Transverse colon (tissue), 4 donors: ENCODE measurements around the gene ACAP2. TPM values are rescaled to one million over a fixed set of nuclear protein-coding genes. Genes with fewer than 3 reads are reported as not detected.

Source experiments
- DNase-seq: peaks from one replicate; pipeline ENCODE4 v3.0.0-alpha.2; 2019
- H3K27ac ChIP-seq, 4 donors: fragments of 200-600 bp; sonication (generic); 2 replicates each; pipeline ENCODE4 v1.5.1; 2016 to 2018; ENCODE audit warnings: inconsistent platforms in 4 of 4
- H3K27me3 ChIP-seq: fragments of 200-600 bp; sonication (generic); 2 replicates; pipeline ENCODE4 v1.5.1; 2017; ENCODE audit warnings: inconsistent platforms
- H3K36me3 ChIP-seq, 4 donors: fragments of 200-600 bp; sonication (generic); 2 replicates each; pipeline ENCODE4 v1.5.1; 2017 to 2019; ENCODE audit warnings: inconsistent platforms in 4 of 4
- H3K4me1 ChIP-seq, 4 donors: fragments of 200-600 bp; sonication (generic); 2 replicates each; pipeline ENCODE4 v1.5.1; 2017 to 2020; ENCODE audit warnings: inconsistent platforms in 4 of 4
- H3K4me3 ChIP-seq, 4 donors: fragments of 200-600 bp; sonication (generic); 1 replicate in 1 of 4; 2 replicates in 3 of 4; pipeline versions ENCODE4 v1.5.1 to v1.6.1; 2017 to 2019; ENCODE audit warnings: inconsistent platforms in 4 of 4
- H3K9me3 ChIP-seq, 2 donors: fragments of 200-600 bp; sonication (generic); 2 replicates each; pipeline ENCODE4 v1.5.1; 2017 to 2019; ENCODE audit warnings: inconsistent platforms in 2 of 2
- EP300 ChIP-seq: sonication (generic); formaldehyde crosslinking; IDR thresholded peaks from one replicate; pipeline ENCODE4 v1.6.1; 2017; ENCODE audit warnings: antibody characterized with exemption, low read depth
- POLR2A ChIP-seq: fragments of 450-650 bp; IDR thresholded peaks from one replicate; pipeline ENCODE4 v1.6.1; 2016; ENCODE audit warnings: antibody characterized with exemption, mild to moderate bottlenecking, moderate library complexity
- POLR2AphosphoS5 ChIP-seq, 3 donors: sonication (generic); formaldehyde crosslinking; IDR thresholded peaks; one replicate each; pipeline ENCODE4 v1.6.1; 2016; ENCODE audit warnings: antibody characterized with exemption in 3 of 3
- WGBS, 2 donors: methylation state at CpG; one replicate each; pipeline ENCODE4 v1.1.5; 2018; ENCODE audit warnings: low coverage in 1 of 2; 5-methylcytosine and 5-hydroxymethylcytosine counted together
- in situ Hi-C, 4 donors: fragments of 200-750 bp; cut with MboI; loops; one replicate each; pipeline versions ENCODE4 v1.15.0 to v1.15.1; 2017; ENCODE audit warnings: low sequenced_read_pairs in 3 of 4, low pct_ligation_motif_present in 1 of 4, low pct_unique_long_range_greater_than_20kb in 1 of 4
- intact Hi-C: fragments of 100-400 bp; cut with DNase I; formaldehyde crosslinking; loops from one replicate; pipeline ENCODE4 v1.15.1; 2023; ENCODE audit warnings: low total_unique reads
- total RNA-seq, 4 donors: library from RNA; depleted of rRNA; stranded (reverse); fragments of >200 nt; gene quantifications; one replicate each; pipeline ENCODE4 v1.1.0, GENCODE V29; 2016
- TF ChIP-seq, protein P1 (sequence below), 5 experiments: fragments of 200-600 bp in 3 of 5; fragments of 450-650 bp in 2 of 5; sonication (generic) in 3 of 5; IDR thresholded peaks; 1 replicate in 2 of 5; 2 replicates in 3 of 5; pipeline ENCODE4 v1.5.1; 2016 to 2017; ENCODE audit warnings: antibody characterized with exemption in 5 of 5, inconsistent platforms in 3 of 5, mild to moderate bottlenecking in 2 of 5, moderate library complexity in 1 of 5

ACAP2 gene
- total RNA-seq, 4 donors from 2014 or later = 17.3 to 97.5 (median 64.6) TPM

GRCh38 chr3:195453236-195453635 lies 10.4 kb upstream of the ACAP2 start:
- 57 to 65% methylated on average over 2 to 3 of the region's 3 CpGs for WGBS, 2 donors
- no peak overlapping the region for H3K27ac ChIP-seq
- in situ Hi-C loops (no loop called here), intact Hi-C loops (no loop called here)
- no peak for DNase-seq
- H3K36me3 ChIP-seq = no peaks in the 10 kb centered on the region
- H3K9me3 ChIP-seq = no peaks in the 10 kb centered on the region
- H3K4me1 ChIP-seq = peaks cover 0 to 7% (median 3%) of the 10 kb centered on the region in 4 donors
- H3K27me3 ChIP-seq = no peaks in the 10 kb centered on the region
- no peak overlapping the region for H3K4me3 ChIP-seq
- no peak for TF ChIP-seq POLR2A
- TF ChIP-seq, protein P1, sequence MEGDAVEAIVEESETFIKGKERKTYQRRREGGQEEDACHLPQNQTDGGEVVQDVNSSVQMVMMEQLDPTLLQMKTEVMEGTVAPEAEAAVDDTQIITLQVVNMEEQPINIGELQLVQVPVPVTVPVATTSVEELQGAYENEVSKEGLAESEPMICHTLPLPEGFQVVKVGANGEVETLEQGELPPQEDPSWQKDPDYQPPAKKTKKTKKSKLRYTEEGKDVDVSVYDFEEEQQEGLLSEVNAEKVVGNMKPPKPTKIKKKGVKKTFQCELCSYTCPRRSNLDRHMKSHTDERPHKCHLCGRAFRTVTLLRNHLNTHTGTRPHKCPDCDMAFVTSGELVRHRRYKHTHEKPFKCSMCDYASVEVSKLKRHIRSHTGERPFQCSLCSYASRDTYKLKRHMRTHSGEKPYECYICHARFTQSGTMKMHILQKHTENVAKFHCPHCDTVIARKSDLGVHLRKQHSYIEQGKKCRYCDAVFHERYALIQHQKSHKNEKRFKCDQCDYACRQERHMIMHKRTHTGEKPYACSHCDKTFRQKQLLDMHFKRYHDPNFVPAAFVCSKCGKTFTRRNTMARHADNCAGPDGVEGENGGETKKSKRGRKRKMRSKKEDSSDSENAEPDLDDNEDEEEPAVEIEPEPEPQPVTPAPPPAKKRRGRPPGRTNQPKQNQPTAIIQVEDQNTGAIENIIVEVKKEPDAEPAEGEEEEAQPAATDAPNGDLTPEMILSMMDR (IDR thresholded peaks at IDR 0.05) = no peak
- no peak for TF ChIP-seq POLR2AphosphoS5 (IDR thresholded peaks at IDR 0.05)
- no peak for TF ChIP-seq EP300

DNA sequence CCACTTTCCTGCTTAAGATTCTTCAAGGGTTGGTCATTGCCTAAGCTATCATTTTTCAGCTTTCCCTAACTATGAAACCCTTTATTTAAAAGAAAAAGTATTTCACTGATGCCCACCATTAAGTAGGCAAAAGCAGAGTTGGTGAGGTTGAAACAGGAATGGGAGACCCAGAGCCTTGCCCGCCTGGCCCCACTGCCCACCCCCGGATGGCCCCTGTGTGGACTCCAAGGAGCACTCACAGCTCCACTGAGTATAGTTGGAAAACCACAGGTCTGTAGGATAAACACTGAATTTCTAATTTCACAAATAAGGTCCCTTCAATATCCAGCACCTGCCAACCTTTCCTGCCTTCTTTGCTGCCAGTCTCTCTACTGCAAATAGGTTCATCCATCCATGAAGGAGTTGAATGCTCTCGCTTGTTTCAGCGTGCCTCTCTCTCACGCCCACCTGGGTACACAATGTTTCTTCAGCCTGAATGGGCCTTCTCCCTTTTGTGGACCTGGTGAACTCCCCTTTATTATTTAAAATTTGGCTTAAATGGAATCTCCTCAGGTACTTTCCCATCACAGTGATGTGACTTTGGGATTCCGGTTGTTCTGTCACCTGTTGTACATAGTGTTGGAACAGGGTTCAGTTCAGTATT lies 8.7 kb upstream of the ACAP2 start:
- H3K4me3 ChIP-seq = no peak overlapping the region
- TF ChIP-seq, protein P1 (IDR thresholded peaks at IDR 0.05) = no peak
- TF ChIP-seq POLR2AphosphoS5 (IDR thresholded peaks at IDR 0.05) = no peak
- no peak for TF ChIP-seq EP300
- TF ChIP-seq POLR2A = no peak
- intact Hi-C loops = no loop called here
- DNase-seq = no peak
- H3K27me3 ChIP-seq = no peaks in the 10 kb centered on the region
- no peaks in the 10 kb centered on the region for H3K36me3 ChIP-seq
- in situ Hi-C loops = no loop called here
- peaks cover 0 to 9% (median 0%) of the 10 kb centered on the region in 4 donors for H3K4me1 ChIP-seq
- H3K9me3 ChIP-seq = no peaks in the 10 kb centered on the region
- H3K27ac ChIP-seq = peak overlapping the region in 1 of 4 donors; percentile 54
- WGBS, 2 donors = 94 to 100% methylated on average over 1 to 6 of the region's 6 CpGs

GRCh38 chr3:195450731-195451229 lies 8.0 kb upstream of the ACAP2 start:
- Histone ChIP-seq H3K27ac (peak overlapping the region in 1 of 4 donors; percentile 54), H3K9me3 (no peaks in the 10 kb centered on the region), H3K4me1 (peaks cover 0 to 11% (median 0%) of the 10 kb centered on the region in 4 donors), H3K4me3 (no peak overlapping the region), H3K36me3 (no peaks in the 10 kb centered on the region), H3K27me3 (no peaks in the 10 kb centered on the region)
- intact Hi-C loops (no loop called here), in situ Hi-C loops (no loop called here)
- TF ChIP-seq, protein P1 (IDR thresholded peaks at IDR 0.05) = no peak
- no peak for TF ChIP-seq EP300
- no peak for TF ChIP-seq POLR2A
- no peak for TF ChIP-seq POLR2AphosphoS5 (IDR thresholded peaks at IDR 0.05)
- DNase-seq = no peak
- 60 to 63% methylated on average over 1 to 5 of the region's 5 CpGs for whole genome bisulfite sequencing, 2 donors

- TF ChIP-seq POLR2AphosphoS5 (IDR thresholded peaks at IDR 0.05) (no peak), POLR2A (no peak), EP300 (no peak)
- TF ChIP-seq, protein P1 (IDR thresholded peaks at IDR 0.05) = no peak
- in situ Hi-C loops = no loop called here
- no peak overlapping the region for H3K27ac ChIP-seq
- no peaks in the 10 kb centered on the region for H3K27me3 ChIP-seq
- 84 to 93% methylated on average over 9 to 12 of the region's 12 CpGs for WGBS, 2 donors
- intact Hi-C loops = no loop called here
- no peak for DNase-seq
- no peaks in the 10 kb centered on the region for H3K36me3 ChIP-seq
- H3K4me1 ChIP-seq = peaks cover 6 to 20% (median 7%) of the 10 kb centered on the region in 4 donors
- H3K9me3 ChIP-seq = no peaks in the 10 kb centered on the region
- no peak overlapping the region for H3K4me3 ChIP-seq
Measured at GRCh38 chr3:195448205-195448875, 5.5 kb upstream of the ACAP2 start.
